ENCODE measurements around the gene CDH2.

DNA sequence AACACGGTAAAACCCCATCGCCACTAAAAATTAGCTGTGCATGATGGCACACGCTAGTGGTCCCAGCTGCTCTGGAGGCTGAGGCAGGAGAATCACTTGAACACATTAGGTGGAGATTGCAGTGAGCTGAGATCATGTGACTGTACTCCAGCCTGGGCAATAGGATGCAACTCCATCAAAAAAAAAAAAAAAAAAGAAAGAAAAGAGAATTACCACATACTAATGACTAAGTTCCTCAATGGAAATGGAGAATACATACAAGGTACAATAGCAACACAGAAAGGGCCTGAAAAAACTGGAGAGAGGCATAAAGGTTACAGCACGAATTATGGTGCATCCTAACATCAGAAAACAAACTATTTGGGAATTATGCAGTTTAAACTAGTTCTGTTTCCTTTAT lies 81.3 kb downstream of the CDH2 start:
- no peak for TF ChIP-seq GATA2 (IDR thresholded peaks at IDR 0.05; ENCODE audit: low read depth, low read length)
- TF ChIP-seq GATA3 (IDR thresholded peaks at IDR 0.05; ENCODE audit: low read depth, low read length), result no peak

Measured in SH-SY5Y (cell line).